Measurements from ENCODE around the gene RBM20. TPM values are rescaled to one million over a fixed set of nuclear protein-coding genes. Genes with fewer than 3 reads are reported as not detected.

Gene RBM20
- polyA plus RNA-seq, 2 of the 4 experiments (the other 2 are of a cell fraction) = 1.5 to 1.8 TPM

DNA sequence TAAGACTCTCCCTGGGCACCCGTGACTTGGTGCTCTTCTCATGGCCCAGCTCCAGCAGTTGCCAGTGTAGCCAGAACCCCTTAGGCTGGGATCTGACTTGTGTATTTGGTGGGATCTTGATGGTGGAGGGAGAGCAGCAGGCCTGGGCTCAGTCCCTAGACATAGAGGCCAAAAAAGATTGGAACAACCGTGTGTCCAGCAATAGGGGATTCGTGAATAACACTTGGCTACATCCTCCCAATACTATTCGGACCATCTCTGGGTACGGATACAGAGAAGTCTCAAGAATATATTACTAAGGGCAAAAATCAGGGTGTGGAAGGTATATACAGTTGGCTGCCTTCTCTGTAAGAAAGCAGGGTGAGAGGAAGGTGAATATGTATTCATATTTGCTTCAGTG, 17.2 kb downstream of the RBM20 start:
- no peak for TF ChIP-seq MAZ (IDR thresholded peaks at IDR 0.05; ENCODE audit: borderline replicate concordance, low read depth, low read length)
- no peak for TF ChIP-seq EHMT2 (IDR thresholded peaks at IDR 0.05; ENCODE audit: low read depth)
- TF ChIP-seq HOXB13 (CRISPR knock-in tag; IDR thresholded peaks at IDR 0.05; ENCODE audit: low read depth) = no peak
- TF ChIP-seq, protein P1, sequence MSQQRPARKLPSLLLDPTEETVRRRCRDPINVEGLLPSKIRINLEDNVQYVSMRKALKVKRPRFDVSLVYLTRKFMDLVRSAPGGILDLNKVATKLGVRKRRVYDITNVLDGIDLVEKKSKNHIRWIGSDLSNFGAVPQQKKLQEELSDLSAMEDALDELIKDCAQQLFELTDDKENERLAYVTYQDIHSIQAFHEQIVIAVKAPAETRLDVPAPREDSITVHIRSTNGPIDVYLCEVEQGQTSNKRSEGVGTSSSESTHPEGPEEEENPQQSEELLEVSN (IDR thresholded peaks at IDR 0.05; ENCODE audit: borderline replicate concordance, low read depth) = no peak
- Histone ChIP-seq H3K4me2 (no peak overlapping the region), H3K4me3 (no peak overlapping the region), H3K9me3 (no peaks in the 10 kb centered on the region; the same call in 2 of the 3 replicates), H3K27ac (no peak overlapping the region), H3K4me1 (peaks cover 17% of the 10 kb centered on the region)
- ChIA-PET CTCF (interaction anchor here (0.5 to 2.0 kb wide), 2 partner anchors 11 to 24 kb away, joined by 3 to 8 read pairs; no protein-coding TSS in a partner anchor), POLR2A (no interaction called here)
- no peak for ATAC-seq
- no peak for DNase-seq (ENCODE audit: low read depth in 1 of 2, low spot score in 1 of 2)
- no peak for FAIRE-seq
- WGBS (ENCODE audit: missing lambda C conversion rate) = 69% methylated on average over 5 of the region's 5 CpGs

DNA sequence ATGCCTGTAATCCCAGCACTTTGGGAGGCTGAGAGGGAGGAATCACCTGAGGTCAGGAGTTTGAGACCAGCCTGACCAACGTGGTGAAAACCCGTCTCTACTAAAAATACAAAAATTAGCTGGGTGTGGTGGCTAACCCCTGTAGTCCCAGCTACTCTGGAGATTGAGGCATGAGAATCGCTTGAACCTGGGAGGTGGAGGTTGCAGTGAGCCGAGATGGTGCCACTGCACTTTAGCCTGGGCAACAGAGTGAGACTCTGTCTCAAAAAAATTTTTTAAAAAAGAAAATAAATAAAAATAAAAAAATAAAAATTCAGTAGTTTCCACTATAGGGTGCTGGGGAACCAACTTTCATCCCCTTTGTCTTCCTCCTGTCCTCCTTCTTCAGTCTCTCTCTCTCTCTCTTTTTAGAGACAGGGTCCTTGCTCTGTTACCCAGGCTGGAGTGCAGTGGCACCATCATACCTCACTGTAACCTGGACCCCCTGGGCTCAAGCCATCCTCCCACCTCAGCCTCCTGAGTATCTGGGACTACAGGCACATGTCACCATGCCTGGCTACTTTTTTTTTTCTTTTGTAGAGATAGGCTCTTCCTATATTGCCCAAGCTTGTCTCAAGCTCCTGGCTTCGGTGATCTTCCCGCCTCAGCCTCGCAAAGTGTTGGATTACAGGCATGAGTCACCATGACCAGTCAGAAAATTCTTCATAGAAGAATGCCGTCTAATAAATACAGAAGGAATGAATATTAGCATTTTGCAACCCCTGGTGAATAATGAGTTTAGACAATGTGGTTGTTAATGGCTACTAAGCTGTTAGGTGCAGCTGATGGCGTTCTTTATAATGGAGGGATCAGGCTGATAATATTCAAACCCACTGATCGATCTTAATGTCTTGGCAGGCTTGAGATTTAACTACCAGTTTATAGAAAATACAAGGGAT, 20.6 kb downstream of the RBM20 start:
- WGBS (ENCODE audit: missing lambda C conversion rate) = 42% methylated on average over 10 of the region's 10 CpGs
- POLR2A ChIA-PET = interaction anchor here (1.5 kb wide), 1 partner anchor 24 kb away, joined by 5 read pairs; no protein-coding TSS in a partner anchor
- no peak for FAIRE-seq
- TF ChIP-seq EHMT2 (IDR thresholded peaks at IDR 0.05; ENCODE audit: low read depth) (no peak), NR3C1 (IDR thresholded peaks at IDR 0.05) (no peak), CBX2 (IDR thresholded peaks at IDR 0.05; ENCODE audit: borderline replicate concordance, low read depth) (no peak), HEYL (CRISPR knock-in tag; IDR thresholded peaks at IDR 0.05) (no peak), BHLHE40 (IDR thresholded peaks at IDR 0.05; ENCODE audit: low read depth, low read length) (no peak), CHD2 (IDR thresholded peaks at IDR 0.05; ENCODE audit: low read length, partially characterized antibody) (no peak), EP300 (IDR thresholded peaks at IDR 0.05) (no peak), RAD21 (conservative IDR thresholded peaks at IDR 0.05 in 1 of 2, IDR thresholded peaks at IDR 0.05 in 1 of 2) (no peak), SREBF2 (IDR thresholded peaks at IDR 0.05) (no peak), RCOR1 (IDR thresholded peaks at IDR 0.05; ENCODE audit: low read depth, low read length) (no peak), GATA3 (IDR thresholded peaks at IDR 0.05; ENCODE audit: borderline replicate concordance) (peak; percentile 28; the same call in 1 of the 2 replicates), RNF2 (IDR thresholded peaks at IDR 0.05; ENCODE audit: borderline replicate concordance, low read depth) (no peak), HOXA7 (CRISPR knock-in tag; IDR thresholded peaks at IDR 0.05) (no peak), SMC3 (IDR thresholded peaks at IDR 0.05) (no peak), KDM5A (IDR thresholded peaks at IDR 0.05) (no peak), EHF (CRISPR knock-in tag; IDR thresholded peaks at IDR 0.05) (no peak), NFE2L2 (conservative IDR thresholded peaks at IDR 0.05; ENCODE audit: low read length) (peak; percentile 79), ZC3H11A (IDR thresholded peaks at IDR 0.05) (no peak), FOSB (CRISPR knock-in tag; IDR thresholded peaks at IDR 0.05) (no peak), HDAC2 (IDR thresholded peaks at IDR 0.05) (no peak), CHD4 (IDR thresholded peaks at IDR 0.05; ENCODE audit: borderline replicate concordance) (no peak), ESRRA (IDR thresholded peaks at IDR 0.05; ENCODE audit: borderline replicate concordance, low read length) (no peak)
- TF ChIP-seq, protein P2, sequence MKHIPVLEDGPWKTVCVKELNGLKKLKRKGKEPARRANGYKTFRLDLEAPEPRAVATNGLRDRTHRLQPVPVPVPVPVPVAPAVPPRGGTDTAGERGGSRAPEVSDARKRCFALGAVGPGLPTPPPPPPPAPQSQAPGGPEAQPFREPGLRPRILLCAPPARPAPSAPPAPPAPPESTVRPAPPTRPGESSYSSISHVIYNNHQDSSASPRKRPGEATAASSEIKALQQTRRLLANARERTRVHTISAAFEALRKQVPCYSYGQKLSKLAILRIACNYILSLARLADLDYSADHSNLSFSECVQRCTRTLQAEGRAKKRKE (CRISPR knock-in tag; IDR thresholded peaks at IDR 0.05; ENCODE audit: low read depth) = no peak
- TF ChIP-seq, protein P1 (IDR thresholded peaks at IDR 0.05; ENCODE audit: borderline replicate concordance, low read depth) = peak; percentile 90
- TF ChIP-seq, protein P3, sequence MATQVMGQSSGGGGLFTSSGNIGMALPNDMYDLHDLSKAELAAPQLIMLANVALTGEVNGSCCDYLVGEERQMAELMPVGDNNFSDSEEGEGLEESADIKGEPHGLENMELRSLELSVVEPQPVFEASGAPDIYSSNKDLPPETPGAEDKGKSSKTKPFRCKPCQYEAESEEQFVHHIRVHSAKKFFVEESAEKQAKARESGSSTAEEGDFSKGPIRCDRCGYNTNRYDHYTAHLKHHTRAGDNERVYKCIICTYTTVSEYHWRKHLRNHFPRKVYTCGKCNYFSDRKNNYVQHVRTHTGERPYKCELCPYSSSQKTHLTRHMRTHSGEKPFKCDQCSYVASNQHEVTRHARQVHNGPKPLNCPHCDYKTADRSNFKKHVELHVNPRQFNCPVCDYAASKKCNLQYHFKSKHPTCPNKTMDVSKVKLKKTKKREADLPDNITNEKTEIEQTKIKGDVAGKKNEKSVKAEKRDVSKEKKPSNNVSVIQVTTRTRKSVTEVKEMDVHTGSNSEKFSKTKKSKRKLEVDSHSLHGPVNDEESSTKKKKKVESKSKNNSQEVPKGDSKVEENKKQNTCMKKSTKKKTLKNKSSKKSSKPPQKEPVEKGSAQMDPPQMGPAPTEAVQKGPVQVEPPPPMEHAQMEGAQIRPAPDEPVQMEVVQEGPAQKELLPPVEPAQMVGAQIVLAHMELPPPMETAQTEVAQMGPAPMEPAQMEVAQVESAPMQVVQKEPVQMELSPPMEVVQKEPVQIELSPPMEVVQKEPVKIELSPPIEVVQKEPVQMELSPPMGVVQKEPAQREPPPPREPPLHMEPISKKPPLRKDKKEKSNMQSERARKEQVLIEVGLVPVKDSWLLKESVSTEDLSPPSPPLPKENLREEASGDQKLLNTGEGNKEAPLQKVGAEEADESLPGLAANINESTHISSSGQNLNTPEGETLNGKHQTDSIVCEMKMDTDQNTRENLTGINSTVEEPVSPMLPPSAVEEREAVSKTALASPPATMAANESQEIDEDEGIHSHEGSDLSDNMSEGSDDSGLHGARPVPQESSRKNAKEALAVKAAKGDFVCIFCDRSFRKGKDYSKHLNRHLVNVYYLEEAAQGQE (IDR thresholded peaks at IDR 0.05) = no peak
- TF ChIP-seq, protein P4, sequence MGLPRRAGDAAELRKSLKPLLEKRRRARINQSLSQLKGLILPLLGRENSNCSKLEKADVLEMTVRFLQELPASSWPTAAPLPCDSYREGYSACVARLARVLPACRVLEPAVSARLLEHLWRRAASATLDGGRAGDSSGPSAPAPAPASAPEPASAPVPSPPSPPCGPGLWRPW (IDR thresholded peaks at IDR 0.05) = no peak

More for the DNA sequence above, 20.6 kb downstream of the RBM20 start:
- peaks cover 21% of the 10 kb centered on the region for H3K4me1 ChIP-seq
- CTCF ChIA-PET = interaction anchor here (1.3 to 4.1 kb wide), 6 partner anchors 8 to 55 kb away, joined by 3 to 20 read pairs (median 4); no protein-coding TSS in a partner anchor
- peak overlapping the region; percentile 77 to 88 for H3K27ac ChIP-seq
- DNase-seq (ENCODE audit: low read depth in 1 of 2, low spot score in 1 of 2) (peak in 1 of 2 experiments; percentile 80), ATAC-seq (peak; percentile 89 to 93)
- H3K4me2 ChIP-seq = peak overlapping the region; percentile 64
- H3K9me3 ChIP-seq = no peaks in the 10 kb centered on the region; the same call in 2 of the 3 replicates
- no peak overlapping the region for H3K4me3 ChIP-seq

Measured in A549 (cell line).